M059J (cell line): ENCODE data around the gene RHEX. TPM values are rescaled to one million over a fixed set of nuclear protein-coding genes. Genes with fewer than 3 reads are reported as not detected.
"Not testable (repeated sequence)": the region's sequence is repeated elsewhere in the genome, so short reads cannot be mapped to it uniquely, and the experiment has no call there.

ENCODE experiments used
- DNase-seq: peaks from one replicate; pipeline ENCODE4 v3.0.0-alpha.2; 2012; ENCODE audit warnings: low read depth
- total RNA-seq: library from RNA; depleted of rRNA; stranded (reverse); fragments of >200 nt; shearing (Covaris generic); gene quantifications from 2 replicates; pipeline ENCODE4 v1.2.3, GENCODE V29; 2014

The RHEX gene
- total RNA-seq, 1 experiment from 2014 or later = not detected

DNA sequence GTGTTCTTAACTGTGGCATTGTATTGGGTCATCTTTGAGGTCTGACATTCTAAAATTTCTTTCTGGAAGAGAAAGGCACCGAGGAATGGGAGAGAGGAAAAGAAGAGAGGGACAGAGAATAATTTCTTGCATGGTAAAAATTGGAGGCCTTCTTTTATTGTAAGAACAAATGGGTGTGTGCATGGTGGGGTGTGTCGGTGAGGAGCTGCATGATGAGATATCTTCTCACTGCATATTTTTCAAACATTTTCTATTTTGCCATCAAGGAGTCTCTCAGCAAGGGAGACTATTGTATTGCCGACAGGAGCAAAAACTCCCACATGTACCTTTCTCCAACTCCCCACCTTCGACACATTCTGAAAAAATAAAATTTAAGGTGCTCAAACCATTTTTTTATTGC lies 22.8 kb upstream of the RHEX start:
- DNase-seq = no peak

DNA sequence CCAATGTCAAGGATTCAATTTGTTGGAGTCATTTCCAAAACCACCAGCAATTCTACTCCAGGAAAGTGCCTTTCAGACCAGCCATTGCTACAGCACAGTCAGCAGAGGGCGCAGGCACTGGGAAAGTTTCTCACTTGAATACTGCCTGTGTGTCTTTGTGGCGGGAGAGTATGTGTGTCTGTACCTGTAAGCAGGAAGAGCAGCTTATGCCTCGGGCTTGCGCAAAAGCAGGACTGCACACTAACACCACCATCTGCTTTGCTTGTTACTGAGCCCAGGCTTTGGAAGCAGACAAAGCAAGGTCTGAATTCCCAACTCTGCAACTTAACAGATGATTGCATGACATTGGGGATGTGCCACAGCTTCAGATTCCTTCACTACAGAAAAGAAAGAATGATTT lies 22.3 kb upstream of the RHEX start:
- DNase-seq = peak; percentile 74

DNA sequence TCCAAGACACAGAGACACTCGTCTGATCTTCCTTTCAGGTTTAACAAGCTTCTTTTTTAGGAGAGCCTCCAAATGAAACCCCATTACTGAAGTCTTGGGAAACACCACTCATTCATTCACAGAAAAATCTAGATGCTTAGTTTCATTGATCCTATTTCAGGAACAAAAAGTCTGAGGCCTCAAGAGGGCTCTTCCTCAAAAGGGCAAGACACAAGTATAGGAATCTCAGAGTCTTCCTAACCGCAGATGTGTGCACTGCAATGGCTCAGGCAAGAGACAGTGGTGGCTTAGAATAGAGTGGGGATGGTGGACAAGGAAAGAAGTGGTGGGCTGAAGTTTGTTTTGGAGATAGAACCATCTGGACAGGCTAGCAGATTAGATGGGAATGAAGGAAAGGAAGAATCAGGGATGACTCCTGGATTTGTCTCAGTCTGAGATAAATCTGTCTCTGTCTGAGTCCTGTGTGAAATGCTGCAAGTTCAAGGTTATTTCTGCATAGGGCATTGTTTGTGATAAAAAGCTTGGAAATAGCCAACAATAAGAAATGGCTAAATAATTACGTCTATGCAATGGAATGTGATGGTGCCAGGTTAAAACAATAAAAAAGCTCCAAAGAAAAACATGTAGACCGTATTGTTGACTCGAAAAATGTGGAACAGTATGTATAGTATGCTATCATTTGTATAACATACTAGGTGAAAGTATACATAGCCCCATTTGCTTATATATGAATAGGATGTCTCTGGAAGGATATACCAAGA lies 20.4 kb upstream of the RHEX start:
- no peak for DNase-seq

DNA sequence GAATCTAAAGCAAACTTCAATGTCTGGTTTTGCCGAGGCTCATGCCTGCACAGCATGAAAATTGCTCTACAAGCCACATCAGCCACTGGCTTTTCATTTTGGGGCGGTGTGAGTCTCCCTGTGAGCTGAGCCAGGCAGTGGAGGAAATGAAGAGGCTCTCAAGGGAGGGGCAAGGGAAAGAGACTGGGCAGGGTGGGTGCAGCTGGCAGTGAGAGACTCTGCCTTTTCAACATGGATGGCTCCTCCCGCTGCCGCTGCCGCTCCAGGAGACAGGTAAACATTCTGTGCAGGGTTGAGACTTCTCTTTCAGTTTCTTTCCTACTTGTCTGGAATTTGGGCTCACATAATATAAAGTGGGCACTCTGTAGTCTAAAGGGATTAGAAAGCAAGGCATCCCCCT lies 17.9 kb upstream of the RHEX start:
- DNase-seq = no peak

DNA sequence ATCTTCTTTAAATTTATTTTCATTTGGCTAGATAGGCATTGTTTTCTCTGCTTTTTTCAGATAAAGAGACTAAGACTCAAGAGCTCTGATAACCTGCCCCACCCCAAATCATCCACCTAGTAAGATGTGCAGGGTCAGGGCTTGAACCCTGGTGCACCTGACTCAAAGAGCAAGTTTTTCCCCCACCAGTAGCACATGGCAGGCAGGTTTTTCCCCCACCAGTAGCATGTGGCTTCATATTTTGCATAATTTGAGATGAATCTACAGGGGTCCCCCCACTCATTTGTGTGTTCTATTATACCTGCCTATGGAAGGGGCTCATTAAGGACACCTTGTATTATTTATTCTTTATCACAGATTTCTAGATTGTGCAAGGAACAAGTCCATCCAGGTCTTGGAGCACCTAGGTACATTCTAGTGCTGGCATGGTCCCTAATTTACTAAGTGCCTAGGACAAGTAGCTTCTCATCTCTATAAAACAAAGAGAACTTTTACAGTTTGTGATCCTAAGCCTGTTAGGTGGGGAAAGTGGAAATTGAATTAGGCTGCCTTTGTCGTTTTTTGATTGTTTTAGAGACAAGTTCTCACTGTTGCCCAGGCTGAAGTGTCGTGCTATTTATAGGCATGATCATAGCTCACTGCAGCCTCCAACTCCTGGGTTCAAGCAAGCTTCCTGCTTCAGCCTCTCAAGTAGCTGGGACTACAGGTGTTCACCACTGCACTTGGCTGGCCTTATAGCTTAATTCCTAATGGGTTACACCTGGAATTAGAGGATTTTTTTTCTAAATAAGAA lies 16.1 kb upstream of the RHEX start:
- DNase-seq = no peak

DNA sequence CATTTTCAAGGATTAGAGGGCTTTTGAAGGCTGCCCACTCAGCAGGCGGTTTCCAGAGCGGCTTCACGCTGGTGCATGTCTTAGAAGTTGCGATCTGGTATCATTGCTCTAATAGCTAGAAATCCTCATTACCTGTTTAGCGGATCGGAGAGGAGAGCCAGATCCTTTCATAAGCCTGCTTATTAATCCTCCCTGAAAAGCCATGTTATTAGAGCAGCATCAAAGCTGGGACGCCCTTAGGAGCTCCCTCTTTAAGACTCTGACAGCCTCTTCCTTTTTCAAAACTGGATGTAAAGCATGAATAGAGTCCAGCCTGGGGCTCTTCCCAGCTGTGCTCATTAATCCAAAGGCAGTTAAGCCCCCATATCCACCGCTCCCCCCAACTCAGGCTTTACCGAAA lies 15.4 kb upstream of the RHEX start:
- no peak for DNase-seq

DNA sequence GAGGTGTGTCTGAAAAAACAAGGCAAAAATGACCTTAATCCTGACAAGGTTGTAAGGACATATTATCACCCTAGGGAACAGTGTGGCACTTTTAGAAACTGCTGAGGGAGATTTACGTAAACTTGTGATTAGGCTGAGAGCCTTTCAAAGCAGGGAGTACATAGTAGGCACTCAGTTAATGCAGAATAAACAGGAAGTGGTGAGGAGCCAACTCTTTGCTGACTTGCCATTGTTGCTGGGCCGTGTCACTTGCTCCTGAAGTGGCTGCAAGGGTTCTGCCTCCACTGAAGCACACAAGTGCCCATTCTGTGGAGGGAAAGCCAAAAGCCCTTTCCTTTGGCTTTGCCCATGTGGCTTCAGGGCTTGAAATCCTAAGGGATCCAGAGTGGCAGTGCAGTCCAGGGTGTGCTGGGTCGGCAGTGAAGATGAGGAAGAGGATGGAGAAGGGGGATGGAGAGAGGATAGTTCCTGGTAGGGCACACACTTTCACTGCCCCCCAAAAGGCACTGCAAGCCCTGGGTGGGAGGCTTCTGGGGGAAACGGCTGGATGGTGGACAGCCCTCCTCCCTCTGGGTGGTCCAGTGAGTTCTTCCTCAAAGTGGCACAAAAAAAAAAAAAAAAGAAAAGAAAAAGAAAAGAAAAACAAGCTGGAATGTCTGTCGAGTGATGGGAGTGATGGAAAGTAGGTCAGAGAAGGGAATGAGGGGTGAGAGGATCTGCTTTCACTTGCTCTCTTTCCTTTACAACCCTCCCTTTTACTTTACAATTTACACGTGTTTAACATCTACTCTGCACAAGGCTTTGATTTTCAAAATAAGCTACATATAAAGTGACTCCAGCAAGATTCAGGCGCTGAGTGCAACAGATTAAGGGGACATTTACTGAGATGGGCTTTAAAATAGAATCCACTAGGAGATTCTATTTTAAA lies 13.7 kb upstream of the RHEX start:
- DNase-seq = no peak

DNA sequence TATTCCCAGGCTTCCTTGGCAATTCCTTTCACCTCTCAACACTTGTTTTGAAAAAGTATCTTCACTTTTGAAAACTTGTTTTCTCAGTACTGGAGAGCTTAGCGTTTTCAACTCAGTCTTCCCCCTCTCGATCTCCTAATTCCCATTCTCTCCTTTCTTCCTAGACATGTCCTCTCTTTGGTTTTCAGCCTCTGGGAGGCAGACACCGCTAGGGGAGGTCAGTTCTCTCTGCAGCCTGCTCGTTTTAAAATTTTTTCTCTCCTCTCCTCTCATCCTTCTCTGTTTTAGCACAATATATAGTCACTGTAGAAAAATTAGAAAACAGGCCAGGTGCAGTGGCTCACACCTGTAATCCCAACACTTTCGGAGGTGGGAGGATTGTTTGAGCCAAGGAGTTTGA lies 12.6 kb upstream of the RHEX start:
- no peak for DNase-seq

DNA sequence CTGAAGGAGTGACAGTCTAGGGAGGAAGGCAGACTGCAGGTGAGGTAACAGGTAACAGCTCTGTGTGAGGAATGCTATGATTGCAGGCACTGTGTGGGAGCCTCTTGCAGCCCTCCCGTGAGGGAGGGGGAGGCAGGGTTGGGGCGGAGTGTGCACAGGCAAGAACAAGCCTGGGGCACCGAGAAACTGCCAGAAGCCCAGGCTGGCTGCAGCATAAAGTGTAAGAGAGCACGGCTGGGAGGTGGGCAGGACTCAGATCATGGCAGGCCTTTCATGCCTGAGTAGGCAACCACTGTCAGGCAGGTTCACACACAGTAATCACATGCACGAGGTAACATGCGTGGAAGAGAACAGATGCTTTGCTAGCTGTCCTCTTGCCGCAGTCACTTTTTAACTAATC lies 11.3 kb upstream of the RHEX start:
- DNase-seq = no peak

DNA sequence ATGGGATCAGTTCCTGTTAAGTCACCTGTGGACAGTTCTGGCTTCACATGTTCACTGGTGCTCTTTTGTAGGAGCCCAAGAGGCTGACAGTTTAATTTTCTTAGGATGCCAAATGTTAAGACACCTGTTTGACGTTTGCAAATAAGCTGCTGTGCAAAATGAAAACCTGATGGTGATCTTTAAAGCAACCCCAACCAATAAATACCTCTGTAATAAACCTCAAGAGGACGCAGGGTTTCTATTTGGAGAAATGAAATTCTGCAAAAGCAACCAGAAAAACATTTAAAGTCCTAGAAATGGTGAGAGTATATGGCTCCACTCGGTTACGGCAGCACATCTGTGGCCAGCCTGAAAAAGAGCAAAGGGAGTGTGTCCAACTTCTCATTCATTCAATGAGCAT lies 5.7 kb upstream of the RHEX start:
- no peak for DNase-seq

DNA sequence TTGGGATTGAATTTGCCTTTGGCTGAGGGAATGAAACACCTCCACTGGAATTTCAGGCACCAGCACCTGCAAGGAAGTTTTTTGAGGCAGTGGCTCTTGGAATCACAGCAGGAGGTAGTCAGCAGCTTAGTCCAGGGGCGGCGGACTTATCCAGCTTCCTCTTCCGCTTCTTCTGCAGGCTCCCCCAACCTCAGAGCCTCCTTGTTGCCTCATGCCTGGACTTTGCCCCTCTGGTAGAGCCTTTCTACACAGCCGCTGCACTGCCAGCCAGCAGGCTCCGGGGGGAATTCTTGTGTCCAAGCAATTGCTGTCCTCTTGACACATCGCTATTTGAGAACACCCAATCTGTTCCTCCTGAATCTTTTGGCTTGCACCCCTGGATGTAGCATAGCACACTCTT lies 4.4 kb upstream of the RHEX start:
- no peak for DNase-seq

DNA sequence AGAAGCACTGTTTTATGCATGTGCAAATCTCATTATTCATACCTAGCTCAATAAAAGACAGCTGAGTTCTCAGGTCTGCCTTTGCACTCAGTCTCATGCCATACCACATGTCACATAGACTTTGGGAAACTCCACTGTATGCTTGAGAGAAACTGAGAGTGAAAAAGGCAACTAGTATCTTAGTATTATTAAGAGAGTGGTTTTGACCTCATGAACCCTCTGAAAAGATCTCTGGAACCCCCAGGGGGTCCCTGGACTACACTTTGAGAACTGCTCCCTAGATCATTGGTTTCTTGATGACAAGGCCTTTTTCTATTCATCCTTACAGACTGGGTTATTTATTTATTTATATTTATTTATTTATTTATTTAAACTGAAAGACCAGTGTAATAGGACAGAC lies 3.7 kb upstream of the RHEX start:
- DNase-seq = no peak

DNA sequence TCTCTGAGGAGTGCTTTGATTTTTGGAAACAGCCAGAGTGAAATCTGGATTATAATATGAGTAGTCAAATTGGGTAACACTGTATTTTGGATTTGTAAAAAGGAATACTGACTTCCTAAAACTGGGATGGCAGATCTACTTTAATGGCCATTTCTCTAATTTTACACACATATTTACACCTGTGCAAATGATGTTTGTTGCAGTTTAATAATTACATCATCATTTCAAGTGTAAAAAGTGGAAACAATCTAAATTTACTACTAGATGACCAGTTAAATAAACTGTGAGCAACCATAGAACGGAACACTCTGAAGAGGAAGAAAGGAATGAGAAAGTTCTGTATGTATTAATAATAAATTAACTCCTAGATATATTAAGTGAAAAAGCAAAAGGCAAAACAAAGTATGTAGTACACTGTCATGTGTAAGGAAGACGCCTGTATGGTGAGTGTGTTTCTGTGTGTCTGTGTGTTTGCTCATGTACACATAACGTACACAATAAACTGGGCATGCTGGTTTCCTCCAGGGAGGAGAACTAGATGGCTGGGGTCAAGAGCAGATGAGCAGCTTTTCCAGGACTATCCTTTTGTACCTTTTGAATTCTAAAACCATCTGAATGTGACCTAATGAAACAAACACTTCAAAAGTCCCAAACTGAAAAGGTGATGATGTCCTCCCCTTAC lies 2.9 kb upstream of the RHEX start:
- no peak for DNase-seq

DNA sequence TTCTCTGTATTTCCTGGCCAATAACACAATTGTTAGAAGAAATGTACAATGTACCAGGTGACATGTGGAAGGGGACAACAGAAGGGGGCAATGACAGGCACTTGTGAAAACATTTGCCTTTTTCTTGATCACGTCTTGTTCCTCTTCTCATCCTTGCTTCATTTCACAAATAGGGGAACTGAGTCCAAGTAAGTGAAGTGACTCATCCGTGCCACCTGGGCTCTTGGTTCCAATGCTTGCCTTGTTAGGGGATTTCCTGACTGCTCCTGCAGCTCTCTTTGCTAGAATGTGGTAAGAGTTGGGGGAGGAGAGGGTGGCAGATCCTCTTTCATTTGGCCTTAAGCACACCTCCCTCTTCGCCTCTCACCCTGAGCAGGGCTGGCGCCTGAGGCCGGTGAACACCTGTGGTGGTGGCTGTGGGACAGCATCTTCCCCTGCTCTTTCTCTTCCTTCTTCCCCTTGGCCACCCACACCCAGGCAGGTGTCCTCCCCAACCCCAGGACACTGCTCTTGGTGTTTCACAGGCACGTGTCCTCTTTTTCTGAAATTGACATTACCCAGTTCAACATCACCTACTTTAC lies 2.2 kb upstream of the RHEX start:
- DNase-seq = peak; percentile 39

DNA sequence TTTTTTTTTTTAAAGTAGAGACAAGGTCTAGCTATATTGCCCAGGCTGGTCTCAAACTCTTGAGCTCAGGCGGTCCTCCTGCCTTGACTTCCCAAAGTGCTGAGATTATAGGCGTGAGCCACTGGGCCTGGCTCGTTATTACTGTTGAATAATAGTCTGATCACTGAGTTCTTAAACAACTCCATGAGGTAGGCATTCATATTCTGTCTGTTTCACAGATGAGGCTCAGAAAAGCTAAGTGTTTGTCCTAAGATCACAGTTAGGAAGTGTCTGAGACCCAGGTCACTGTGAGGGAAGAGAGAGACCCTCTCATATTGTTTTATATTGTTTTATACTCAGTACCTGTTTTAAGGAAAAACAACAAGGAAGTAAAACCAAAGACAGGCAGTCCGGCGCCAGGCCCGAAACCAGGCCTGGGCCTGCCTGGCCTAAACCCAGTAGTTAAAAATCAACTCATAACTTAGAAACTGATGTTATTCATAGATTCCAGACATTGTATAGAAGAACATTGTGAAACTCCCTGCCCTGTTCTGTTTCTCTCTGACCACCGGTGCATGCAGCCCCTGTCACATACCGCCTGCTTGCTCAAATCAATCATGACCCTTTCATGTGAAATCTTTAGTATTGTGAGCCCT lies 625 bp upstream of the RHEX start:
- DNase-seq = not testable (repeated sequence)

DNA sequence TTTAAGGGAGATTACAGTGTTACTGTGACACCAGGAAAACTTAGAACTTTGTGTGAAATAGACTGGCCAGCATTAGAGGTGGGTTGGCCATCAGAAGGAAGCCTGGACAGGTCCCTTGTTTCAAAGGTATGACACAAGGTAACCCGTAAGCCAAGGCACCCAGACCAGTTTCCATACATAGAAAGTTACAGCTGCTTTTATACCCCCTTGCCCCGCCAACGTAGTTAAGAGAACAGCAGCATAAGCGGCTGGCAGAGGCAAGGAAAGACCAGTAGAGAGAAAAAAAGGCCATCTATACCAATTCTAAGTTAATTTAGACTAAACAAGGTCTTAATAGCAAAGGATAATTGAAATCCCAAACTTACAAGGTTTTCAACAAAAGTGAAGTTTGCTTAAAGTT lies 643 bp downstream of the RHEX start:
- DNase-seq = not testable (repeated sequence)

DNA sequence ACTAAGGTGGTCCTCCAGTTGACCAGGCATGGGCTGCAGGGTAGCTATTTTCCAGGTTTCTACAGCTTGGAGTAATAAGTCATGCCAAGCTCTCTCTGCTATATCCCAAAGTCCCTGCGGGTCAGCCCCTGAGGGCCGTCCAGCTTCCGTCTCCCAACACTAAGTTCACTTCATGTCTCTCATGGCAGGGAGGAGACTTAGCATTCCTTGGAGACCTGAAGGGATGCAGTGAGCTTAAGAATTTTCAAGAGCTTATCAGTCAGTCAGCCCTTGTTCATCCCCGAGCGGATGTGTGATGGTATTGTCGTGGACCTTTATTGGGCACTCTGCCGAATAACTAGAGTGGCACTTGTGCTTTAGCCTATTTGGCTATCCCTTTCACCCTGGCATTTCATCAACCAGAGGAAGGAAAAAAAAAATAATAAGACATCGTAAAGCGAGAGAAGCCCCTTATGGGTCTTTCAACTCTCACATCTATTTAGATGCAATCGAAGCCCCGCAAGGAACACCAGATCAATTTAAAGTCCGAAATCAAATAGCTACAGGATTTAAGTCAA lies 2.2 kb downstream of the RHEX start:
- DNase-seq = not testable (repeated sequence)

DNA sequence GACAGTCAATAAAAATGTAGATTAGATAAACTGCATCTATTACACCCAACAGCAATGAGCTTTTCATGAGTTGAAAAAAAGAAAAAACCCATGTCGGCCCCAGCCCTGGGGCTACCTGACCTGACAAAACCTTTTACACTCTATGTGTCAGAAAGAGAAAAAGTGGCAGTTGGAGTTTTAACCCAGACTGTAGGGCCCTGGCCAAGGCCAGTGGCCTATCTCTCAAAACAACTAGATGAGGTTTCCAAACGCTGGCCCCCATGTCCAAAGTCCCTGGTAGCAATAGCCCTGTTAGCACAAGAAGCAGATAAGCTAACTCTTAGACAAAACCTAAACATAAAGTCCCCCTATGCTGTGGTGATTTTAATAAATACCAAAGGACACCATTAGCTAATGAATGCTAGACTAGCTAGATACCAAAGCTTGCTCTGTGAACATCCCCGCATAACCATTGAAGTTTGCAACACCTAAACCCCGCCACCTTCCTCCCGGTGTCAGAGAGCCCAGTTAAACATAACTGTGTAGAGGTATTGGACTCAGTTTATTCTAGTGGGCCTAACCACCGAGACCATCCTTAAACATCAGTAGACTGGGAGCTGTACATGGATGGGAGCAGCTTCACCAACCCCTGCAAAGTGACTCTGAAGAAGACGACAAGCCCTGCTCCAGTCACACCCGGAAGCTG lies 2.8 kb downstream of the RHEX start:
- not testable (repeated sequence) for DNase-seq

DNA sequence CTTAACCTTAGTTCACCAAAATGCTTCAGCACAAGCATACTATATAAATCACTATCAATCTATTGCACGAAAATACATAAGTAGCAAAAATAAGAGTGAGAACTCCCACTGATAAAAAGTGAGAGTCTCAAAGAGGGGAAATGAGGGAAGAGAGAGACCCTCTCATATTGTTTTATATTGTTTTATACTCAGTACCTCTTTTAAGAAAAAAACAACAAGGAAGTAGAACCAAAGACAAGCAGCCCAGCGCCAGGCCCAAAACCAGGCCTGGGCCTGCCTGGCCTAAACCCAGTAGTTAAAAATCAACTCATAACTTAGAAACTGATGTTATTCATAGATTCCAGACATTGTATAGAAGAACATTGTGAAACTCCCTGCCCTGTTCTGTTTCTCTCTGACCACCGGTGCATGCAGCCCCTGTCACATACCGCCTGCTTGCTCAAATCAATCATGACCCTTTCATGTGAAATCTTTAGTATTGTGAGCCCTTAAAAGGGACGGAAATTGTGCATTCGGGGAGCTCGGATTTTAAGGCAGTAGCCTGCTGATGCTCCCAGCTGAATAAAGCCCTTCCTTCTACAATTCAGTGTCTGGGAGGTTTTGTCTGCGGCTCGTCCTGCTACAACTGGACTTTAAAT lies 5.4 kb downstream of the RHEX start:
- not testable (repeated sequence) for DNase-seq
